ENCODE results near the gene SCN1B.

SCN1B gene

DNA sequence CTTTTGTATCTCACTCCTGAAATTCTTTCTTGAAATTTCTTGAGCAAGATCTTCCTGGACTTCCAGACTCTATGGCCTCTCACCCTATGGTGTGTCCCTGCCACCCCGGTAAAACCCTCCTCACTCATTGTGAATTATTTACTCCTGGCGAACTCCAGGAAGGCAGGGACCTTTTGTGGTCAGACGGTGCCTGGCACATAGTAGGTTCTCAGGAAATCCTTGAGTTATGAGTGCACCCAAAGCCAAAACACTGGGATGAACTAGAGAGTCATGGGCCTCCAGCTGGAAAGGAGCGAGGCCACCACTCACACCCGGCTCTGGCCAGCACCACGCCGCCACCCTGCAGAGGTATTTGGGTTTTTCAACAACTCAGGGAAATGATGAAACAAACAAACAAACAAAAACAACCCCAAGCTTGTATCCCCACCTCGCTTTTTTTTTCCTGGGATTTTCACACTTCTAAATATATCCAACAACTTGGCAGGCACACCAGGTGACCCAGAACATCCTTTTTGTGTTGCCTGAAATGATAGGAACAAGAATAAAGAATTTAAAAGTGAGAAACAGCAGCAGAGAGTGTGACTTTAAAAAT, 22.4 kb downstream of the SCN1B start:
- no peaks in the 10 kb centered on the region for H3F3A ChIP-seq (ENCODE audit: low read depth)
- TF ChIP-seq, protein P1, sequence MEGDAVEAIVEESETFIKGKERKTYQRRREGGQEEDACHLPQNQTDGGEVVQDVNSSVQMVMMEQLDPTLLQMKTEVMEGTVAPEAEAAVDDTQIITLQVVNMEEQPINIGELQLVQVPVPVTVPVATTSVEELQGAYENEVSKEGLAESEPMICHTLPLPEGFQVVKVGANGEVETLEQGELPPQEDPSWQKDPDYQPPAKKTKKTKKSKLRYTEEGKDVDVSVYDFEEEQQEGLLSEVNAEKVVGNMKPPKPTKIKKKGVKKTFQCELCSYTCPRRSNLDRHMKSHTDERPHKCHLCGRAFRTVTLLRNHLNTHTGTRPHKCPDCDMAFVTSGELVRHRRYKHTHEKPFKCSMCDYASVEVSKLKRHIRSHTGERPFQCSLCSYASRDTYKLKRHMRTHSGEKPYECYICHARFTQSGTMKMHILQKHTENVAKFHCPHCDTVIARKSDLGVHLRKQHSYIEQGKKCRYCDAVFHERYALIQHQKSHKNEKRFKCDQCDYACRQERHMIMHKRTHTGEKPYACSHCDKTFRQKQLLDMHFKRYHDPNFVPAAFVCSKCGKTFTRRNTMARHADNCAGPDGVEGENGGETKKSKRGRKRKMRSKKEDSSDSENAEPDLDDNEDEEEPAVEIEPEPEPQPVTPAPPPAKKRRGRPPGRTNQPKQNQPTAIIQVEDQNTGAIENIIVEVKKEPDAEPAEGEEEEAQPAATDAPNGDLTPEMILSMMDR (conservative IDR thresholded peaks at IDR 0.05; ENCODE audit: low read length): no peak
- TF ChIP-seq EZH2phosphoT487 (IDR thresholded peaks at IDR 0.05; ENCODE audit: borderline replicate concordance): no peak

DNA sequence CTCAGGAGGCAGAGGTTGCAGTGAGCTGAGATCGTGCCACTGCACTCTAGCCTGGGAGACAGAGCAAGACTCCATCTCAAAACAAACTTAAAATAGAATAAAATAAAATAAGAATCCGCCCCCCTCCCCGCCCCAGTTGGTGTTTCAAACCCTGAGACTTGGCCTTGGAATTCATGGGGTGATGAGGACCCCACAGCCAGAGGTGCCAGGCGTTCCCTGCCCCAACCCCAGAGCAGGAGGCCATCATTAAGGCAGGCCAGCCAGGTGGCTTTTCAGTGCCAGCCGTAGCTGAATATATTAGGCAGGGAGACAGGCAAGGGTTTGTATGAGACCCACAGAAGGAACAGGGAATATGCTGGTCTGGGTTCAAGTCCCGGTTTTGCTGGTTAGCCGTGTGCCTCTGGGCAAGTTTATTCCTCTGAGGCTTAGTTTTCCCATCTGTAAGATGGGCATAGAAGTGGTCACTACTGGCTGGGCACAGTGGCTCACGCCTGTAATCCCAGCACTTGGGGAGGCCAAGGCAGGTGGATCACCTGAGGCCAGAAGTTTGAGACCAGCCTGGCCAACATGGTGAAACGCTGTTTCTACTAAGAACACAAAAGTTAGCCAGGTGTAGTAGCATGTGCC, 23.5 kb downstream of the SCN1B start:
- Histone ChIP-seq H3K27me3 (ENCODE audit: insufficient read depth, low read length, poor library complexity, severe bottlenecking) (no peaks in the 10 kb centered on the region), H4K20me1 (ENCODE audit: insufficient read depth, low read length, poor library complexity, severe bottlenecking) (no peaks in the 10 kb centered on the region), H3F3A (ENCODE audit: low read depth) (no peaks in the 10 kb centered on the region), H3K36me3 (ENCODE audit: insufficient read depth, low read length) (no peaks in the 10 kb centered on the region), H3K4me1 (ENCODE audit: insufficient read depth, low read length, poor library complexity, severe bottlenecking) (no peaks in the 10 kb centered on the region), H2AFZ (ENCODE audit: low read length) (no peak overlapping the region), H3K79me2 (ENCODE audit: insufficient read depth, low read length) (no peaks in the 10 kb centered on the region), H3K4me2 (ENCODE audit: low read depth, low read length, poor library complexity, severe bottlenecking) (no peak overlapping the region), H3K9me2 (replicated peaks; ENCODE audit: low read depth, low read length) (no peaks in the 10 kb centered on the region), H3K4me3 (ENCODE audit: low read length, poor library complexity, severe bottlenecking) (no peak overlapping the region), H3K9ac (ENCODE audit: low read depth, low read length, poor library complexity, severe bottlenecking) (no peak overlapping the region), H3K9me3 (ENCODE audit: insufficient read depth, low read depth, low read length) (no peaks in the 10 kb centered on the region)
- TF ChIP-seq, protein P1 (conservative IDR thresholded peaks at IDR 0.05; ENCODE audit: low read length): no peak
- TF ChIP-seq EZH2phosphoT487 (IDR thresholded peaks at IDR 0.05; ENCODE audit: borderline replicate concordance): no peak

More for the DNA sequence above, 22.4 kb downstream of the SCN1B start:
- Histone ChIP-seq H3K4me3 (ENCODE audit: low read length, poor library complexity, severe bottlenecking) (no peak overlapping the region), H4K20me1 (ENCODE audit: insufficient read depth, low read length, poor library complexity, severe bottlenecking) (no peaks in the 10 kb centered on the region), H3K9me3 (ENCODE audit: insufficient read depth, low read depth, low read length) (no peaks in the 10 kb centered on the region), H3K9me2 (replicated peaks; ENCODE audit: low read depth, low read length) (no peaks in the 10 kb centered on the region), H3K4me2 (ENCODE audit: low read depth, low read length, poor library complexity, severe bottlenecking) (no peak overlapping the region), H3K79me2 (ENCODE audit: insufficient read depth, low read length) (no peaks in the 10 kb centered on the region), H3K27me3 (ENCODE audit: insufficient read depth, low read length, poor library complexity, severe bottlenecking) (no peaks in the 10 kb centered on the region), H3K9ac (ENCODE audit: low read depth, low read length, poor library complexity, severe bottlenecking) (no peak overlapping the region), H2AFZ (ENCODE audit: low read length) (no peak overlapping the region), H3K4me1 (ENCODE audit: insufficient read depth, low read length, poor library complexity, severe bottlenecking) (no peaks in the 10 kb centered on the region), H3K36me3 (ENCODE audit: insufficient read depth, low read length) (no peaks in the 10 kb centered on the region)

DNA sequence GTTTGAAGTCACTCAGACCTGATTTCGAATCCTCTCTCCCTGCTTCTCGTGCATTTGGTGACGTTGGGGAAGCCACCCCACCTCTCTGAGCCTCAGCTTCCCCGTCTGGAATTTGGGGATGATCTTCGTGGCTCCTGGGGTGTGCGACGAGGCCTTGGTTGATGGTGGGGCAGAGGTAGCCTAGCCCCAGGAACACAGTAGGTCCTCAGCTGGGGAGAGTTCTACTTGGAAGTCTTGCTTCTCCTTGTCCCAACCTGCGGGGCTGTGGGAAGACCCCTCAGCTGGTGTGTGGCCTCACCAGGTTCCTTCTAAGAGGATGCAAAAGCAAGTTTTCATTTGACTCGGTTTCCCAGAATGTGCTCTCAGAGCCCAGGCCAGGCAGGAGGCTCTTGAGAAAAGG, 24.4 kb downstream of the SCN1B start:
- no peaks in the 10 kb centered on the region for H3K9me3 ChIP-seq (ENCODE audit: insufficient read depth, low read depth, low read length)
- no peaks in the 10 kb centered on the region for H3K79me2 ChIP-seq (ENCODE audit: insufficient read depth, low read length)
- TF ChIP-seq, protein P1 (conservative IDR thresholded peaks at IDR 0.05; ENCODE audit: low read length): no peak
- TF ChIP-seq EZH2phosphoT487 (IDR thresholded peaks at IDR 0.05; ENCODE audit: borderline replicate concordance): no peak
- no peaks in the 10 kb centered on the region for H3K36me3 ChIP-seq (ENCODE audit: insufficient read depth, low read length)
- no peak overlapping the region for H2AFZ ChIP-seq (ENCODE audit: low read length)
- no peaks in the 10 kb centered on the region for H4K20me1 ChIP-seq (ENCODE audit: insufficient read depth, low read length, poor library complexity, severe bottlenecking)
- no peak overlapping the region for H3K9ac ChIP-seq (ENCODE audit: low read depth, low read length, poor library complexity, severe bottlenecking)
- H3K4me3 ChIP-seq (ENCODE audit: low read length, poor library complexity, severe bottlenecking): no peak overlapping the region
- no peaks in the 10 kb centered on the region for H3F3A ChIP-seq (ENCODE audit: low read depth)
- H3K4me2 ChIP-seq (ENCODE audit: low read depth, low read length, poor library complexity, severe bottlenecking): no peak overlapping the region
- no peaks in the 10 kb centered on the region for H3K4me1 ChIP-seq (ENCODE audit: insufficient read depth, low read length, poor library complexity, severe bottlenecking)
- H3K9me2 ChIP-seq (replicated peaks; ENCODE audit: low read depth, low read length): no peaks in the 10 kb centered on the region
- no peaks in the 10 kb centered on the region for H3K27me3 ChIP-seq (ENCODE audit: insufficient read depth, low read length, poor library complexity, severe bottlenecking)
